HG02759 (cell line): Measurements from ENCODE around the gene ADI1.
"Not testable (repeated sequence)": the region's sequence is repeated elsewhere in the genome, so short reads cannot be mapped to it uniquely, and the experiment has no call there.

ENCODE experiments used
- ATAC-seq: cut with Tn5 transposase; IDR thresholded peaks from one replicate; pipeline ENCODE4 v1.9.1; 2021; ENCODE audit warnings: mild to moderate bottlenecking, moderate library complexity; ENCODE audit not compliant: unreplicated experiment

ADI1 gene

DNA sequence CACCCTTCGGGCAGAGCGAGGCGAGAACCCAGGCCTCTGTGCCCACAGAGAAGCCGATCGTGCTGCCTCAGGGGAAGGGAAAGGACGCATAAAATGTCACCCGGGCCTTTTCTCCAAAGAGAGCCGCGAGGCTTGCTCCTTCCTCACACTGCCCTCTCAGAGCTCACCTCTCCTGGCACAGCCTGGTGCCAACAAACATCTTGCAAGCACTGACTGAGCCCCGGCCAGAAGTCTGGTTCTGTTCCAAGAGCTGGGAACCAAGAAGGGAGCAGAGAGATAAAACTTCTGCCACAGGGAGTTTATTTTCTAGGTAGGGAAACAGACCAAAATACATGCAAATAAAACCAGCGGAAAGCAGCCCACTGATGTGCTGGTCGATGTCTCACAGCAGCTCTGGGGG, 13.6 kb upstream of the ADI1 start:
- ATAC-seq: no peak

DNA sequence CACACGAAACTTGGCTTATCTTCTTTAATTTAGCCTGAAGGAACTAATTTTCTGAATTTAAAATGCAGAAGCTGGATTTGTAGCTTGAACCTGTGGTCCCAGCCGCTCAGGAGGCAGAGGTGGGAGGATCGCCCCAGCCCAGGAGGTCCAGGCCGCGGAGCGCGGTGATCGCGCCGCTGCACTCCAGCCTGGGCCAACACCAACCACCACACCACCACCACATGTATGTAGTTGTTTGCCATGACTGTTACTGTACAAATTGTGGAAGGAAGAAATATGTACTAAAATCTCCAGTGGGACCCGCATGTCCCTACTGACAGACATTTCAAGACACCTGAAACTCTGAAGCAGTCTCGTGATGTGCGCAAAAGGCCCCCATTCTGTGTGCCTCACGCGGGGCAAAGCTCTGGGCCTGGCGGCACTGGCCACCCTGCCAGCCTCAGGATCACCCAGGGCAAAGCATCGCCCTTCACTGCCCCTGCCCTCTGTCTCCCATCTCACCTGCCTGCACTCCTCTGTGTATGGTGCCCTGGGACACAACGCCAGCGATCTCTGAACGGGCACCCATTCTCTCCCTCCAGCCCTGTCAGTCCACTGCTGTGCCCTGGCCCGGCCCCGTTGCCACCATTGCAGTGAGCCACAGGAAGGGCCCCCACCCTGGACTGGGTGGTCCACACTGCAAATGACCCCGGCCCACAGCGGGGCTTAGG, 10.1 kb upstream of the ADI1 start:
- ATAC-seq: no peak

DNA sequence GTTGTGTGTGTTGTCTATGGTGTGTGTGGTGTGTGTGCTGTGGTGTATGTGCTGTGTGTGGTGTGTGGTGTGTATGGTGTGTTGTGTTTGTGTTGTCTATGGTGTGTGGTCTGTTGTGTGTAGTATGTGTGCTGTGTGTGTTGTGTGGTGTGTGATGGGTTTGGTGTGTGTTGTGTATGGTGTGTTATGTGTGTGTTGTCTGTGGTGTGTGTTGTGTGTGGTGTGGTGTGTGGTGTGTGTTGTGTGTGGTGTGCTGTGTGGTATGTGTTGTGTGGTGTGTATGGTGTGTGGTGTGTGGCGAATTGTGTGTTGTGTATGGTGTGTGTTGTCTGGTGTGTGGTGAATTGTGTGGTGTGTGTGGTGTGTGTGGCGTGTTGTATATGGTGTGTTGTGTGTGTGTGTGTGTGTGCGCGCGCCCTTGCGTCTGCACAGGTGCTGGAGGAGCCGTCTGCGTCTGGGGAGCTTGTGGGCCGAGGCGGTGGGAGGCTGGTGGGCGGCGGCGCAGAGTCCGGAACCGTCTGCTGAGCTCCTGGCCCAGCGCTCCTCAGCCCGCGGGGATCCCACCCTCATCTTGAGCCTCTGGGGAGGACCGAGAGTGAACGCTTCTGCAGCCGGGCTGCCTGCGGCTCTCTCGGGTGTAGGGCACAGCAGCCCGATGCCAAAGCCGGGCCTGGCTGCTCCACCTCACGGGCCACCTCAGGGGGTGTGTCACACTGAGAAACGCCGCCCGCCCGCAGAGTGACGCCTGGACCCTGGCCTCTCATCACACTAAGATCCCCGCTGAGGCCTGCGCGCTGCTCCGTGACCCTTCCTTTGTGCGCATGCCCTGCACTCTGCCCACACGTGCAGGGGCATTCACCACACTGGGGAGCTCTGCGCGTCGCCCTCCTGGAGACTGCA, 8.8 kb upstream of the ADI1 start:
- ATAC-seq: no peak

DNA sequence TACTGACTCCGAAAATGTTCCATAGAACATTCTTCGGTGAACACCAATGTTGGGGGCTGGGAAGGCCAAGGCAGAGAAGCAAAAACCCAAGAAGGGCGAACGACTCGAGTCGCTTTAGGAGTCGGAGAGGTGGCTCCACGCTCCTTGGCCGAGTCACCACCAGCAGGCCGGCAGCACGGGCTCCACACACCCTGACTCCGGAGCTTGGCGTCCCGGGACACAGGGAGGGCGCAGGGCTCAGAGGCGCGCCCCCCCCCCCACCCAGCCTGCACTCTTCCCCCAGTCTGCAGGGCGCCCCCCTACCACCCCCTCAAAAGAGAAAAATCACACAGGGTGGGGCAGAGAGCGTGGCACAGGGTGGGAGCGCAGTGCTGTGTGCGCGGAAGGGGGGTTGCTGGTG, 7.5 kb upstream of the ADI1 start:
- ATAC-seq: no peak

DNA sequence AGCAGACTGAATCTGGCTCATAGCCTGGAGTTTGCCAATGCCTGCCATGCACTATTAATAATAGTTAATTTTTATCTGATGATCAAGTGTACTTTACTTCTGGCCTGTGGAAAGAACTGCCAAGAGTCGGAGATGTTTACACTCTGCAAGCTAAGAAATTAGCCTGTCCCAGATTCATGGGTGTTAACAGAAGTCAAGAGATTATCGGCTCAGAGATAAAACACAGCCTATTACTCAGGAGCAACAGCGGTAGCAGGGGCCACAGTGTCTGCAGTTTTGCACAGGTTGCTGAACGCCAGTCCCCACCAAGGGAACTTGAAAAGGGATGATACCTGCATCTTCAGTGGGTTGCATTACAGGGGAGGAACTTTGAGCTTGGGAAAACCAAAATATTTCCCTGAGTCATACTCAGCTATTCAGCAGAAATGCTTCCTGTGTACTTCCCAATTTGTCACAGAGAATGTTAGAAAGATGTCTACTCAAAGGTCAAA, 4.3 kb upstream of the ADI1 start:
- ATAC-seq: no peak

DNA sequence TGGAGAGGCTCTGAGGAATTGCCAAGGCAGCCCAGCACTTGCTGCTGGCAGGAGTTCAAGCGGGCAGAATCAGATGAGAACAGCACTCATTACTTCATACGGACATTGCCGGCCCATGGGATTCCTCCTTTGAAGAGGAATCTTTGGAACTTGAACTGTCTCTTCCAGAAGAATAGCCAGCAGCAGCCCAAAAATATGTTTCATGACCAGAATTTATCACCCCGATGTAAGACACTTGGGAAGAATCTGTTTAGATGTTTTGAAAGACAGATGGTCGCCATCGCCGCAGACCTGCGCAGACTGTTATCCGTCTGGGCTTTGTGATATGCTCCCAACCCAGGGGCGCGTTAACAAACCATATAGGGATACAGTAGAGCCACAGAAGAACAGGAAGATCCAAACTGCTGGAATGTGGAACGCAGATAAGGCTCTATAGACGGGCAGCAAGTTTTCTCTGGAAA, 3.7 kb upstream of the ADI1 start:
- ATAC-seq: no peak

DNA sequence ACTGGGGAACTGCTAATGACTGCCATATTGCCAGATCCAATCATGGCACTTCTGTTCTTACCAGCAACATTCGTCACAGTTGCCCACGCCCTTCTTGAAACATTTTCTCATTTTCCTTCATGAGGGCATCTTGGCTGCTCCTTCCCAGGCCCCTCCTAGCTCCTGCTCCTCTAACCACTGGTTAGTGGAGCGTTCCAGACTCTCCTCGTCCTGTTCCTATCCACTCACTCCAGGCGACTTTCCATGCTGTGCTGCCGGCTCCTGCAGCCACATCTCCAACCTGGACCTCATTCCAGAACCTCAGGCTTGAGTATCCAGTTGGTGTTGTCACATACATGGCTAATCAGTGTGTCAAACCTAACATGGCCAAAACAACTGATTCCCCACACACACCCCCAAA, 1.3 kb upstream of the ADI1 start:
- ATAC-seq: no peak

DNA sequence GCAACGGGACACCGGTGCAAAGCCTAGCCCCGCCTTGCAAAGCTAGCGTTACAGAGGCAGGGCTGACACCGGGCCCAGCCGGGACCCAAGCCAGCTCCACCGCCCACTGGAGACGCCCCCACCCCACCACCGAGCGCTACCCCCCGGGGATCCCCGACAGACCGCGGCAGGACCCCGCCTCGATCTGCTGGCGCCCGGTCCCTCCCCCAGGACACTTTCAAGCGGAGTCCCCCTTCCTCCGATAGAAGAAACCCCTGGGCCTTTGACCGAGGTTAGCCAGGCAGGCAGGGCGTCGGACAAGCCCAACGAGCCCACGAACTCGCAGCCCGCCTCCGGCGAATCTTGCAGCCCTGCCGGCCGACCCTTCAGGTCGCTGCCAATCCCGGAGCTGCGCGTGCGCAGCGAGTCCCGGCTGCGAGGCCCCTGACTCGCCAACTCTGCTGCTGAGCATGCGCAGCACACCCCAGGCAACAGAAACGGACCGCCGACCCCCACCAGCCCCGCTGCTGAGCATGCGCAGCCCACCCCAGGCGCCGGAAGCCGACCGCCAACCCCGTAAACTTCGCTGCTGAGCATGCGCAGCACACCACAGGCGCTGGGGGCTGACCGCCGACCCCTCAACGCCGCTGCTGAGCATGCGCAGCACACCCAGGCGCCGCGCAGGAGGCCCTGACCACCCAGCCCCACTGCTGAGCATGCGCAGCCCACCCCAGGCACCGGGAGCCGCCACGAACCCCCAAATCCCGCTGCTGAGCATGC, 656 bp downstream of the ADI1 start:
- ATAC-seq: peak; percentile 80

DNA sequence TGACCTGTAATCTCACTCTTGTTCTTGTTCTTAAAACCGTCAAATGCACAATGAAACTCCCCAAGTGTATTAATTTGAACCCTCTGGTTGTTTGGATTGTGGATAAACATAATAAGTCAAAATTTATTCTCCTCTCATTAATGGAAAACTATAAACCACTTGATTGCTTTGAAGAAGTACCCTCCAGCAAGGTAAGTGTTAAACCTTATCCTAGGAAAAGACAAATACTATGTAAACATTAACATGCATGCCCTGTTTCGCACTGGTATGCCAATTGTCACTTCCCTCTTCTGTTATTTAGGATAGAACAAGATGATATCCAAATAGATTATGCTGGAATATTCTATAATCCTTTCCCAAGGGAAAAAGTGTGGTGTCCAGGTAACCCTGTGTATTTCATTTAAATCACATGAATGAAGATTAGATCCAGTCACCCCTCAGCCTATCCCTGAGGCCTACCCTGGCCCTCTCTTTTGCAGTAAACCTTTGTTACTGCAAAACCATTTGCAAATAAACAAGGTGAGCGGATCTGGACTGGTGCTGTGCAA, 1.3 kb downstream of the ADI1 start:
- no peak for ATAC-seq

DNA sequence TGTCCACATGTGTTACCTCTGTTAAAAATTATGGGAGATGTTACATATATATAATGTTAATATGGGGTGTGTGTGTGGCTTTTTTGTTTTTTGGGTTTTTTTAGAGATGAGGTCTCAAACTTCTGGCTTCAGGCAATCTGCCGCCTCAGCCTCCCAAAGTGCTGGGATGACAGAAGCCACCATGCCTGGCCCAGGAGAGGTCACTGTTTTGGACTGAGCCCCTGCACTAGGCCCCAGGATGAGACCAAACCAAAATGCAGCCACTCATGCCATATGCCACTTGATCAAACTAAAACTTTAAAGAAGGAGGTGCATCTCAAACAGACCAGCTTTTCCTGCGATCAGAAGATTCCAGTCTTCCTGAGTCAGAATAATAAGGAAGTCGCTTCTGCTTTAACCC, 2.5 kb downstream of the ADI1 start:
- ATAC-seq: no peak

DNA sequence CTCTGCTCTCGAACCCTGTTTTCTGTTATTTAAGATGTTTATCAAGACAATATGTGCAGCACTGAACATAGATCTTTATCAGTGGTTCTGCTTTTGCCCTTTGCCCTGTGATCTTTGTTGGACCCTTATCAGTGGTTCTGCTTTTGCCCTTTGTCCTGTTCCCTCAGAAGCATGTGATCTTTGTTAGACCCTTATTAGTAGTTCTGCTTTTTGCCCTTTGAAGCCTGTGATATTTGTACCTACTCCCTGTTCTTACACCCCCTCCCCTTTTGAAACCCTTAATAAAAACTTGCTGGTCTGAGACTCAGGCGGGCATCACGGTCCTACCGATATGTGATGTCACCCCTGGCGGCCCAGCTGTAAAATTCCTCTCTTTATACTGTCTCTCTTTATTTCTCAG, 3.9 kb downstream of the ADI1 start:
- ATAC-seq: not testable (repeated sequence)

DNA sequence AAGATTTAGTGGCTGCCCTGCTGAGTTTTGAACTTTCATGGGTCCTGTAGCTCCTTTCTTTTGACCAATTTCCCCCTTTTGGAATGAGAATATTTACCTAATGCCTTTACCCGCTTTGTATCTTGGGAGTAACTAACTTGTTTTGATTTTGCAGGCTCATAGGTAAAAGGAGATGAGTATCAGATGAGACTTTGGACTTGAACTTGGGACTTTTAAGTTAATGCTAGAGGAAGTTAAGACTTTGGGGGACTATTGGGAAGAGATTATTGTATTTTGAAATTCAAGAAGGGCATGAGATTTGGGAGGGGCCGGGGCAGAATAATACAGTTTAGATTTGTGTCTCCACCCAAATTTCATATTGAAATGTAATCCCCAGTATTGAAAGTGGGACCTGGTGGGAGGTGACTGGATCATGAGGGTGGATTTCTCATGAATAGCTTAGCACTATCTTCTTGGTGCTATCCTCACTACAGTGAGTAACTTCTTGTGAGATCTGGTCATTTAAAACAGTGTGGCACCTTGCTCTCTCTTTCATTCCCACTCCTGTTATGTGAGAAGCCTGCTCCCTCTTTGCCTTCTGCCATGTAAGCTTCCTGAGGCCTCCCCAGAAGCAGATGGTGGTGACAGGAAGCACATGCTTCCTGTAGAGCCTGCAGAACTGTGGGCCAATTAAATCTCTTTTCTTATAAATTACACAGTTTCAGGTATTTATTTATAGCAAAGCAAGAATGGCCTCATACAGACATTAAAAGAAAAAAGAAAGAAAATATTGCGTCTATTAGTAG, 6.1 kb downstream of the ADI1 start:
- ATAC-seq: no peak

DNA sequence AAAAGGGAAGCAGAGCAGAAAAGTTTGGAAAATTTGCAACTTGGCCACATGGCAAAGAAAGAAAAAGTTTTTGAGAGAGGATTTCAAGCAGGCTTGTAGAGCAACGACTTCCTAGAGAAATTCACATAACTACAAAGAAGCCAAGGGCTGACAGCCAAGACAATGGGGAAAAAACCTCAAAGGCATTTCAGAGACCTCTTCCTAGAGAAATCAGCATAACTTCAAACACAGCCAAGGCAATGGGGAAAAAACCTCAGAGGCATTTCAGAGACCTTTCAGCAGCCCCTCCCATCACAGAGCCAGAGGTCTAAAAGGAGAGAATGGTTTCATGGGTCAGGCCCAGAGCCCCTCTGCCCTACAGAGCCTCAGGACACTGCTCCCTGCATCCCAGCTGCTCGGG, 7.2 kb downstream of the ADI1 start:
- no peak for ATAC-seq

DNA sequence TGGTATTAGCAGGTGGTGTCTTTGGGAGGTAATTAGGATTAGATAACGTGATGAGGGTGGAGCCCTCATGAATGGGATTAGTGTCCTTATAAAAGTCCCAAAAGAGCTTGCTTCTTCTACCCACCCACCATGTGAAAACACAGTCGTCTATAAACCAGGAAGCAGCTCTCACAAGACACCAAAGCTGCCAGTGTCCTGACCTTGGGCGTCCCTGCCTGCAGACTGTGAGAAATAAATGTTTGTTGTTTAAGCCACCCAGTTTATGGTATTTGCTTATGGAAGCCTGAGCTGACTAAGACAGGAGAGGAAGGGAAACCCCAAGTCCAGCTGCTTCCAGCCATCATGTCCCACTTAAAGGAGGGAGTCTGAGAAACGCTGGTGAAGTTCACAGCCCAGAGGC, 13.6 kb downstream of the ADI1 start:
- ATAC-seq: peak; percentile 75

DNA sequence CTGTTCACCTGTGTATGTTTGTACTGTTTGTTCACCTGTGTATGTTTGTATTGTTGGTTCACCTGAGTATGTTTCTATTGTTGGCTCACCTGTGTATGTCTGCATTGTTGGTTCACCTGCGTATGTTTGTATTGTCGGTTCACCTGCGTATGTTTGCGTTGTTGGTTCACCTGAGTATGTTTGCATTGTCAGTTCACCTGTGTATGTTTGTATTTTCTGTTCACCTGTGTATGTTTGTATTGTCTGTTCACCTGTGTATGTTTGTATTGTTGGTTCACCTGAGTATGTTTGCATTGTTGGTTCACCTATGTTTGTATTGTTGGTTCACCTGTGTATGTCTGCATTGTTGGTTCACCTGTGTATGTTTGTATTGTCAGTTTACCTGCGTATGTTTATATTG, 14.6 kb downstream of the ADI1 start:
- ATAC-seq: no peak

DNA sequence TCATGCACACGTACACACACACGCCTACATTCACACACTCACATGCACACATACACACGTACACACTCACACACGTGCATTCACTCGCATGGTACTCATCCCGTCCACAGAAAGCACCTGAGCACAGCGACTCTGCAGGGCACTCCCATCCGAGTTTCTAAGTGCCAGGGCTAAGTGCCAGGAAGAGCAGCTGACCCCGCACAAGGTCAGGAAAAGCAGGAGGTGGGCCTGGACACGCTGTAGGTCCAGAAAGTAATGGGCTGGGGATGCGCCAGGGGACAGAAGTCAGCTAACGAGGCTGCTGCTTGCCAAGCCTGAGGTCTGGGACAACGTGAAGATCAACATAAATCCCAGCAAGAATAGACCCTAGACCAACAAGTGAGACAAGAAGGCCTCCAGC, 15.8 kb downstream of the ADI1 start:
- ATAC-seq: no peak

DNA sequence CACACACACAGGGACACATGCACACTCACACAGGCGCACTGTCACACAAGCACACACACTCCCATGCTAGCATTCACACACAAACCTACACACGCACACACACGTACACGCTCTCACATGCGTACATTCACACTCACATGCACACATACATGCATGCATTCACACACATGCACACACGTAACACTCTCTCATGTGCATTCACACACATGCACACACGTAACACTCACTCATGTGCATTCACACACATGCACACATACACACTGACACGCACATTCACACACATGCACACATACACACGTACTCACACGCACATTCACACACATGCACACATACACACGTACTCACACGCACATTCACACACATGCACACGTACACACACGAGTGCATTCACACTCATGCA, 16.3 kb downstream of the ADI1 start:
- ATAC-seq: no peak

DNA sequence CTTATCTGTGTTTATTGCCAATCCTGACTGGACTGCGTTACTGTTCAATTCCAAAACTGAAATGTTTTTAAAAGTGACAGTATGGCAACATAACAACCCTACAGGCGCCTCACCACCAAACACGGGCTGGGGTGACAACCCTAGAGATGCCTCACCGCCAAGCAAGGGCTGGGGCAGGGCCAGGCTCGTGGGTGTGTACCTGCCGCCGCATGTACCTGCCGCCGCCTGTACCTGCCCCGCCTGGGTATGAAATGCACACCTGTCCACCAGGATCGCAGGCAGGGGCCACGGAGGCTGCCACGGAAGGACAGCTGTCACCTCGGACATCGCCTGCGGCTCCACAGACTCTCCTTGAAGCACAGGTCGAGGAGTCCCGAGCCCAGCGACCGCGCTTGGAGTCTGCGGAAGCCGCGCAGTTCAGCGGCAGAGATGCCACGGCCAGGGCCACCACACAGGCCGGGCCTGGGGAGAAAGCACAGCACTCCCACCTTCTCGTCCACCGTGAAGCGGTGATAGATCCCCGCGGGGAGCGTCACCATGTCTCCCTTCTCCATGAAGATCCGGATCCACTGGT, 18.9 kb downstream of the ADI1 start:
- ATAC-seq: no peak

DNA sequence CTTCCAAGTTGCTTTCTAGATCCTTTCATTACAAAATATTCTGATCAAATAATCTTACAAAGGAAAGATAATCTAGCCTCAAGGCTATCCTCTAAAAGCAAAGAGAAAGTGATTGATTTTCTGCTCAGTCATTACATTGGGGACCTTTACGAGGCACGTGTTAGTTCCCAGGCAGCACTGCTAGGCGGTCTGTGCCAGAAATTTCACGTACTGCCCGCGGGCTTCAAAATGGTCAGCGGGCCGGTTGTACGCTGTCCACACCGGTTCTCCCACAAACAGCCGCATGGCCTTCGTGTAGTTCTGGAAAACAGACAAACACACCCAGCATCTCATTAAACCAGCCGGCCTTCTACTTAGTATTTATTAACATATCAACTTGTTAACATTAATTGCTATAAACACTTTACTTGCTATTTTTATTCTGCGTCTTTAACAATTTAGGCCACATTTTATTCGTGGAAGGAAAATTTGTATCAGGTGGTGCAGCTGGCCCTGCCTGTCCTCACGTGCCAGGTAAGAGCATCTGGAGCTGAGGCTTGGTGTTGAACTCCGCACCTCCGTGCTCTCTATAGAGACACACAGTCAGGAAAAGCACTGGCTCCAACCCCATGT, 20.4 kb downstream of the ADI1 start:
- ATAC-seq: no peak

DNA sequence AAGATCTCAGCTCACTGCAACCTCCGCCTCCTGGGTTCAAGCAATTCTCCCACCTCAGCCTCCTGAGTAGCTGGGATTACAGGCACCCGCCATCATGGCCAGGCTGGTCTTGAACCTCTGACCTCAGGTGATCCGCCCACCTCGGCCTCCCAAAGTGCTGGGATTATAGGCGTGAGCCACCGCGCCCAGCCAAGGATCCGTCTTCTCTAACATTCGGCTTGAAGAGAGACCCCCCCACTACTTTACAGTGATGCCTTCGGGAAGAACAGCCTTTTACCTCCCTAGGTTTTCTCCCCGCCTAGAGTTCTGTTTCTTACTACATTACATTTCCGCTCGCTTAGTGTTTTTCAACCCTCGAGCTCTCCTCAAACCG, 22.6 kb downstream of the ADI1 start:
- not testable (repeated sequence) for ATAC-seq
